ENCODE data around the gene PCNX4. TPM values are rescaled to one million over a fixed set of nuclear protein-coding genes. Genes with fewer than 3 reads are reported as not detected.

PCNX4 gene
- total RNA-seq, 1 donor from 2014 or later, result 36.8 TPM

GRCh38 chr14:60197629-60198303 lies 106.0 kb downstream of the PCNX4 start:
- Histone ChIP-seq H3K4me1 (no peaks in the 10 kb centered on the region), H3K9me3 (replicated peaks) (peaks cover 30% of the 10 kb centered on the region), H3K4me3 (no peak overlapping the region), H3K27ac (replicated peaks) (no peak overlapping the region), H3K27me3 (ENCODE audit: low read depth) (no peaks in the 10 kb centered on the region), H3K36me3 (no peaks in the 10 kb centered on the region)
- no peak for DNase-seq
- intact Hi-C loops (cut with micrococcal nuclease), result no loop called here
- TF ChIP-seq CTCF (IDR thresholded peaks at IDR 0.05; ENCODE audit: borderline replicate concordance), result no peak

GRCh38 chr14:60199321-60199720 lies 107.6 kb downstream of the PCNX4 start:
- H3K9me3 ChIP-seq (replicated peaks), result peaks cover 30% of the 10 kb centered on the region
- no peak overlapping the region for H3K27ac ChIP-seq (replicated peaks)
- no peak overlapping the region for H3K4me3 ChIP-seq
- H3K4me1 ChIP-seq, result peaks cover 6% of the 10 kb centered on the region
- no peak for DNase-seq
- H3K27me3 ChIP-seq (ENCODE audit: low read depth), result no peaks in the 10 kb centered on the region
- no peaks in the 10 kb centered on the region for H3K36me3 ChIP-seq
- intact Hi-C loops (cut with micrococcal nuclease), result no loop called here
- no peak for TF ChIP-seq CTCF (IDR thresholded peaks at IDR 0.05; ENCODE audit: borderline replicate concordance)

- TF ChIP-seq CTCF (IDR thresholded peaks at IDR 0.05; ENCODE audit: borderline replicate concordance), result no peak
- peaks cover 21% of the 10 kb centered on the region for H3K9me3 ChIP-seq (replicated peaks)
- peaks cover 6% of the 10 kb centered on the region for H3K27me3 ChIP-seq (ENCODE audit: low read depth)
- peak overlapping the region; percentile 40 for H3K27ac ChIP-seq (replicated peaks)
- no peak for DNase-seq
- H3K36me3 ChIP-seq, result no peaks in the 10 kb centered on the region
- no peak overlapping the region for H3K4me3 ChIP-seq
- intact Hi-C loops (cut with micrococcal nuclease), result no loop called here
- H3K4me1 ChIP-seq, result peaks cover 15% of the 10 kb centered on the region
Measured at GRCh38 chr14:60204104-60204842, 112.5 kb downstream of the PCNX4 start.

GRCh38 chr14:60204843-60205774 lies 113.4 kb downstream of the PCNX4 start:
- no peak for TF ChIP-seq CTCF (IDR thresholded peaks at IDR 0.05; ENCODE audit: borderline replicate concordance)
- no peaks in the 10 kb centered on the region for H3K36me3 ChIP-seq
- H3K4me3 ChIP-seq, result no peak overlapping the region
- peak overlapping the region; percentile 40 for H3K27ac ChIP-seq (replicated peaks)
- H3K27me3 ChIP-seq (ENCODE audit: low read depth), result peaks cover 6% of the 10 kb centered on the region
- H3K4me1 ChIP-seq, result peaks cover 15% of the 10 kb centered on the region
- intact Hi-C loops (cut with micrococcal nuclease), result no loop called here
- DNase-seq, result no peak
- peaks cover 13% of the 10 kb centered on the region for H3K9me3 ChIP-seq (replicated peaks)

- Histone ChIP-seq H3K27me3 (ENCODE audit: low read depth) (peaks cover 6% of the 10 kb centered on the region), H3K4me1 (peaks cover 15% of the 10 kb centered on the region), H3K4me3 (no peak overlapping the region), H3K27ac (replicated peaks) (no peak overlapping the region), H3K36me3 (no peaks in the 10 kb centered on the region), H3K9me3 (replicated peaks) (peaks cover 1% of the 10 kb centered on the region)
- intact Hi-C loops (cut with micrococcal nuclease), result no loop called here
- no peak for TF ChIP-seq CTCF (IDR thresholded peaks at IDR 0.05; ENCODE audit: borderline replicate concordance)
- no peak for DNase-seq
Measured at GRCh38 chr14:60206249-60206670, 114.5 kb downstream of the PCNX4 start.

Measured in left ventricle myocardium inferior (tissue), 1 donor.